Esophagus mucosa (tissue), 1 donor: ENCODE data around the gene CDAN1. TPM values are rescaled to one million over a fixed set of nuclear protein-coding genes. Genes with fewer than 3 reads are reported as not detected.

Experiments
- total RNA-seq: library from RNA; stranded (reverse); gene quantifications from one replicate; pipeline ENCODE4 v1.2.4, GENCODE V29; 2023
- donor health status: DM: yes; HTN: yes; CAD: no.

CDAN1 gene
- total RNA-seq, 1 donor from 2014 or later = 7.3 TPM

Other genes with a start within 250 kb of the CDAN1 start
- gene ZNF106, start 246.0 kb downstream of the CDAN1 start, total RNA-seq = 23.0 TPM
- 34.4 TPM for gene SNAP23, start 241.5 kb downstream of the CDAN1 start, total RNA-seq
- gene LRRC57, start 188.3 kb downstream of the CDAN1 start, total RNA-seq = 11.6 TPM
- 13.1 TPM for gene HAUS2, start 188.3 kb downstream of the CDAN1 start, total RNA-seq
- gene STARD9, start 161.5 kb downstream of the CDAN1 start, total RNA-seq = 1.2 TPM
- gene TTBK2, start 183.7 kb upstream of the CDAN1 start, total RNA-seq = 5.4 TPM